HEK293T (cell line): ENCODE data around the gene CDKN2AIP.

Experiments used
- ARNT ChIP-seq: fragments of 450-650 bp; IDR thresholded peaks from 2 replicates; pipeline ENCODE4 v1.6.1; 2017; ENCODE audit warnings: mild to moderate bottlenecking
- BHLHE40 ChIP-seq: fragments of 450-650 bp; IDR thresholded peaks from 2 replicates; pipeline ENCODE4 v1.6.1; 2016; ENCODE audit warnings: mild to moderate bottlenecking, moderate library complexity, borderline replicate concordance
- CTBP1 ChIP-seq: fragments of 450-650 bp; IDR thresholded peaks from 2 replicates; pipeline ENCODE4 v1.6.1; 2016; ENCODE audit warnings: borderline replicate concordance
- ELF4 ChIP-seq: fragments of 450-650 bp; IDR thresholded peaks from 2 replicates; pipeline ENCODE4 v1.6.1; 2017; ENCODE audit warnings: antibody characterized with exemption
- FOXM1 ChIP-seq: fragments of 450-650 bp; IDR thresholded peaks from 2 replicates; pipeline ENCODE4 v1.6.1; 2017; ENCODE audit warnings: mild to moderate bottlenecking, borderline replicate concordance
- NFRKB ChIP-seq: fragments of 450-650 bp; IDR thresholded peaks from 2 replicates; pipeline ENCODE4 v1.6.1; 2016; ENCODE audit warnings: mild to moderate bottlenecking, moderate library complexity
- ZNF384 ChIP-seq: fragments of 450-650 bp; IDR thresholded peaks from 2 replicates; pipeline ENCODE4 v1.6.1; 2016
- TF ChIP-seq, protein P1 (sequence below): fragments of 450-650 bp; IDR thresholded peaks from 2 replicates; pipeline ENCODE4 v1.6.1; 2016

DNA sequence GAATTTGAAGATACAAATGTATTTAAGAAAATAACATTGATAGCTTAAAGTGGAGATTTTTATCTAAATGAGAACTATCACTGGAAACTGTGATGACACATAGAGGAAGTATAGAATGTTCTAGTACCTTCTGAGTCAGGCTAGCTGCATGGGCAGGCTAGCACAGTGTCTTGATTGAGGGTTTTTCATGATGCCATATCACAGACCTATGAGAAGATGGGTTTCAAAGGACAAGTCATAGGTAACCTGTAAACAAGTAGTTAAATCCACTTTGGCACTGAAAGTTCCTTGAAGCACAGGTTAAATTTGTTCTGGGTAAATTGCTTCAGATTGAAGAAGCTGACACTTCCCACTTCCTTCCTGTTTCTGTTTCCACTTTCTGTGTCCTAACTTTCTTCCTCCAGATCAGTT, 48.2 kb upstream of the CDKN2AIP start:
- TF ChIP-seq NFRKB (no peak), ZNF384 (no peak), FOXM1 (no peak), ARNT (no peak), CTBP1 (no peak), ELF4 (no peak), BHLHE40 (no peak)
- TF ChIP-seq, protein P1, sequence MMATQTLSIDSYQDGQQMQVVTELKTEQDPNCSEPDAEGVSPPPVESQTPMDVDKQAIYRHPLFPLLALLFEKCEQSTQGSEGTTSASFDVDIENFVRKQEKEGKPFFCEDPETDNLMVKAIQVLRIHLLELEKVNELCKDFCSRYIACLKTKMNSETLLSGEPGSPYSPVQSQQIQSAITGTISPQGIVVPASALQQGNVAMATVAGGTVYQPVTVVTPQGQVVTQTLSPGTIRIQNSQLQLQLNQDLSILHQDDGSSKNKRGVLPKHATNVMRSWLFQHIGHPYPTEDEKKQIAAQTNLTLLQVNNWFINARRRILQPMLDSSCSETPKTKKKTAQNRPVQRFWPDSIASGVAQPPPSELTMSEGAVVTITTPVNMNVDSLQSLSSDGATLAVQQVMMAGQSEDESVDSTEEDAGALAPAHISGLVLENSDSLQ, result no peak
